HepG2 (cell line): ENCODE results near the gene PTK7. TPM values are rescaled to one million over a fixed set of nuclear protein-coding genes. Genes with fewer than 3 reads are reported as not detected.

Source experiments
- EED ChIP-seq: sonication (generic); formaldehyde crosslinking; IDR thresholded peaks from 2 replicates; pipeline ENCODE4 v1.5.0; 2020; ENCODE audit warnings: mild to moderate bottlenecking, missing genetic modification reagents
- ELF1 ChIP-seq: sonication (generic); formaldehyde crosslinking; IDR thresholded peaks from 2 replicates; pipeline ENCODE4 v1.4.0; 2020; ENCODE audit warnings: missing genetic modification reagents
- FLYWCH1 ChIP-seq: sonication (generic); formaldehyde crosslinking; IDR thresholded peaks from 2 replicates; pipeline ENCODE4 v1.8.1; 2023; ENCODE audit warnings: mild to moderate bottlenecking, missing genetic modification reagents
- JUNB ChIP-seq: sonication (generic); formaldehyde crosslinking; IDR thresholded peaks from 2 replicates; pipeline ENCODE4 v1.8.0; 2022; ENCODE audit warnings: missing genetic modification reagents, mild to moderate bottlenecking, borderline replicate concordance
- KLF6 ChIP-seq: IDR thresholded peaks from 2 replicates; pipeline ENCODE4 v1.8.0; 2016; ENCODE audit warnings: missing biosample characterization, missing genetic modification reagents
- NCOA2 ChIP-seq: sonication (generic); formaldehyde crosslinking; IDR thresholded peaks from 2 replicates; pipeline ENCODE4 v1.8.0; 2022; ENCODE audit warnings: inconsistent platforms
- POLR2A ChIP-seq, 2 experiments: IDR thresholded peaks; 2 replicates each; pipeline ENCODE4 v1.6.1; 2011; ENCODE audit warnings: low read depth in 2 of 2, low read length in 2 of 2, mild to moderate bottlenecking in 1 of 2, moderate library complexity in 1 of 2; ENCODE audit not compliant: insufficient read depth in 1 of 2
- SRF ChIP-seq: IDR thresholded peaks from 2 replicates; pipeline ENCODE4 v1.6.1; 2011; ENCODE audit warnings: mild to moderate bottlenecking, low read depth, low read length, moderate library complexity
- ZBTB14 ChIP-seq: sonication (generic); formaldehyde crosslinking; IDR thresholded peaks from 2 replicates; pipeline ENCODE4 v1.4.0; 2020; ENCODE audit warnings: missing genetic modification reagents
- ZBTB26 ChIP-seq: IDR thresholded peaks from 2 replicates; pipeline ENCODE4 v1.6.1; 2016; ENCODE audit warnings: missing compliant biosample characterization, missing genetic modification reagents, borderline replicate concordance
- ZBTB33 ChIP-seq: sonication (generic); formaldehyde crosslinking; IDR thresholded peaks from 2 replicates; pipeline ENCODE4 v1.4.0; 2020; ENCODE audit warnings: missing genetic modification reagents
- ZBTB42 ChIP-seq: sonication (generic); formaldehyde crosslinking; IDR thresholded peaks from 2 replicates; pipeline ENCODE4 v1.5.0; 2020; ENCODE audit warnings: mild to moderate bottlenecking, missing genetic modification reagents
- ZIK1 ChIP-seq: sonication (generic); formaldehyde crosslinking; IDR thresholded peaks from 2 replicates; pipeline ENCODE4 v1.5.0; 2020; ENCODE audit warnings: mild to moderate bottlenecking, low read depth, missing genetic modification reagents, borderline replicate concordance
- ZNF331 ChIP-seq: sonication (generic); formaldehyde crosslinking; IDR thresholded peaks from 2 replicates; pipeline ENCODE4 v1.4.0; 2020; ENCODE audit warnings: missing genetic modification reagents
- ZNF333 ChIP-seq: sonication (generic); formaldehyde crosslinking; IDR thresholded peaks from 2 replicates; pipeline ENCODE4 v1.4.0; 2020; ENCODE audit warnings: mild to moderate bottlenecking, missing genetic modification reagents, borderline replicate concordance
- ZNF691 ChIP-seq: sonication (generic); formaldehyde crosslinking; IDR thresholded peaks from 2 replicates; pipeline ENCODE4 v1.4.0; 2020; ENCODE audit warnings: missing genetic modification reagents, low read depth, mild to moderate bottlenecking, borderline replicate concordance
- ZNF7 ChIP-seq: IDR thresholded peaks from 2 replicates; pipeline ENCODE4 v1.6.1; 2016; ENCODE audit warnings: missing biosample characterization, missing genetic modification reagents
- ZNF841 ChIP-seq: sonication (generic); formaldehyde crosslinking; IDR thresholded peaks from 2 replicates; pipeline ENCODE4 v1.8.1; 2023; ENCODE audit warnings: missing genetic modification reagents, borderline replicate concordance
- ZZZ3 ChIP-seq: sonication (generic); formaldehyde crosslinking; IDR thresholded peaks from 2 replicates; pipeline ENCODE4 v1.4.0; 2020; ENCODE audit warnings: missing genetic modification reagents, mild to moderate bottlenecking, borderline replicate concordance
- polyA plus RNA-seq, 8 experiments: library from polyadenylated mRNA; depleted of rRNA in 3 of 8; stranded (reverse) in 7 of 8; unstranded in 1 of 8; fragments of >200 nt; fragmentation: Illumina TruSeq in 4 of 8; extraction: Trizol in 4 of 8; gene quantifications; 2 replicates each; pipeline versions ENCODE4 v1.2.1 to v1.2.3, GENCODE V29; 2011 to 2016; ENCODE audit warnings: low read depth in 4 of 8, missing spikeins in 1 of 8, mixed read lengths in 1 of 8; ENCODE audit not compliant: insufficient read depth in 1 of 8
- total RNA-seq, 5 experiments: library from RNA; depleted of rRNA; stranded (reverse); fragments of >200 nt; fragmentation: Illumina TruSeq; extraction: Trizol; gene quantifications; 2 replicates each; pipeline ENCODE4 v1.2.3, GENCODE V29; 2016; ENCODE audit warnings: low read depth in 1 of 5

Gene PTK7
- total and polyA plus RNA-seq, 2 of the 13 experiments (the other 11 are each of a cell fraction or from before 2014, with no cell fraction given) = 98.5 to 99.8 TPM

GRCh38 chr6:43170931-43171706 lies 95.0 kb downstream of the PTK7 start, which contains the start of gene SRF (continued):
- no peak for TF ChIP-seq EED (CRISPR knock-in tag)
- TF ChIP-seq NCOA2 (CRISPR knock-in tag) = no peak
- peak; percentile 99 for TF ChIP-seq SRF
- TF ChIP-seq ZBTB42 (CRISPR knock-in tag) = no peak
- TF ChIP-seq ZBTB14 = no peak
- TF ChIP-seq ZIK1 (CRISPR knock-in tag) = peak; percentile 79; the same call in 1 of the 2 replicates
- 0 out of 2 replicates have a peak, but pooled peaks have one; percentile 52 for TF ChIP-seq KLF6 (CRISPR knock-in tag)
- peak; percentile 92; the same call in 1 of the 2 replicates for TF ChIP-seq FLYWCH1 (CRISPR knock-in tag)
- peak; percentile 62; the same call in 1 of the 2 replicates for TF ChIP-seq ZNF841
- no peak; the same call in 1 of the 2 replicates for TF ChIP-seq ZBTB26 (CRISPR knock-in tag)
- no peak; the same call in 1 of the 2 replicates for TF ChIP-seq ZZZ3 (CRISPR knock-in tag)
- 0 out of 2 replicates have a peak, but pooled peaks have one; percentile 29 for TF ChIP-seq ZNF691 (CRISPR knock-in tag)
- TF ChIP-seq ZNF331 (CRISPR knock-in tag) = peak; percentile 58; the same call in 1 of the 2 replicates
- TF ChIP-seq JUNB = no peak
- TF ChIP-seq ELF1 (CRISPR knock-in tag) = peak; percentile 31; the same call in 1 of the 2 replicates
- TF ChIP-seq ZNF333 = no peak; the same call in 1 of the 2 replicates
- no peak for TF ChIP-seq ZNF7
- TF ChIP-seq ZBTB33 = peak; percentile 63; the same call in 1 of the 2 replicates
- peak in 1 of 2 experiments; percentile 74; a peak in 2 of 4 replicates for TF ChIP-seq POLR2A (IDR thresholded peaks at IDR 0.05; ENCODE audit: insufficient read depth in 1 of 2, low read depth in 2 of 2, low read length in 2 of 2)
